OCI-LY7 (cell line): ENCODE data around the gene HRC.
"Not testable (repeated sequence)": the region's sequence is repeated elsewhere in the genome, so short reads cannot be mapped to it uniquely, and the experiment has no call there.

Experiments
- CTCF ChIP-seq: fragments of 200-600 bp; sonication (generic); conservative IDR thresholded peaks from 2 replicates; pipeline ENCODE4 v1.5.1; 2014; ENCODE audit warnings: mild to moderate bottlenecking, antibody characterized with exemption, low read length, moderate library complexity, mixed read lengths
- EZH2phosphoT487 ChIP-seq: fragments of 200-600 bp; sonication (generic); IDR thresholded peaks from 2 replicates; pipeline ENCODE4 v1.6.1; 2018; ENCODE audit warnings: low read depth, borderline replicate concordance, mild to moderate bottlenecking, mixed run types, antibody characterized with exemption, low read length, moderate library complexity, mixed read lengths

GRCh38 chr19:49127225-49127624 lies 28.0 kb downstream of the HRC start:
- not testable (repeated sequence) for TF ChIP-seq CTCF, EZH2phosphoT487
